Natural killer cell (primary cell): ENCODE measurements around the gene ATP10A. TPM values are rescaled to one million over a fixed set of nuclear protein-coding genes. Genes with fewer than 3 reads are reported as not detected.

Experiments
- ATAC-seq, 3 donors: fragments of 150-1000 bp in 2 of 3; fragments of 200-7000 bp in 1 of 3; cut with Tn5 transposase; 1 replicate in 1 of 3; 2 replicates in 2 of 3; pipeline ENCODE4 v1.10.0; 2021; ENCODE audit warnings: mild to moderate bottlenecking in 2 of 3, moderate library complexity in 2 of 3
- DNase-seq, 2 donors: peaks; one replicate each; pipeline versions ENCODE4 v3.0.0 to v3.0.0-alpha.2; 2013 to 2021; ENCODE audit warnings: mixed read lengths in 1 of 2
- H3K27ac ChIP-seq: one replicate; pipeline ENCODE4 v1.5.1; 2013; ENCODE audit warnings: mild to moderate bottlenecking, low read length
- H3K27me3 ChIP-seq: one replicate; pipeline ENCODE4 v1.6.1; 2013; ENCODE audit warnings: low read length; ENCODE audit not compliant: control insufficient read depth, insufficient read depth
- H3K36me3 ChIP-seq: one replicate; pipeline ENCODE4 v1.6.1; 2013; ENCODE audit warnings: low read length; ENCODE audit not compliant: control insufficient read depth, insufficient read depth
- H3K4me1 ChIP-seq: one replicate; pipeline ENCODE4 v1.6.1; 2013; ENCODE audit warnings: low read length; ENCODE audit not compliant: control insufficient read depth, insufficient read depth
- H3K4me3 ChIP-seq: one replicate; pipeline ENCODE4 v1.5.1; 2013; ENCODE audit warnings: low read length
- H3K9me3 ChIP-seq: one replicate; pipeline ENCODE4 v1.6.1; 2013; ENCODE audit warnings: low read length; ENCODE audit not compliant: control insufficient read depth, insufficient read depth
- H3K27ac Mint-ChIP-seq, 2 donors: one replicate each; pipeline ENCODE4 v1.8.0; 2022; ENCODE audit warnings: mild to moderate bottlenecking in 2 of 2, mixed read lengths in 2 of 2, moderate library complexity in 1 of 2
- H3K27me3 Mint-ChIP-seq, 2 donors: one replicate each; pipeline ENCODE4 v1.8.0; 2022; ENCODE audit warnings: low read depth in 2 of 2, mixed read lengths in 2 of 2
- H3K36me3 Mint-ChIP-seq: one replicate; pipeline ENCODE4 v1.8.0; 2022; ENCODE audit warnings: mixed read lengths
- H3K4me1 Mint-ChIP-seq, 2 donors: one replicate each; pipeline ENCODE4 v1.8.0; 2022; ENCODE audit warnings: mixed read lengths in 2 of 2
- H3K4me3 Mint-ChIP-seq: one replicate; pipeline ENCODE4 v1.8.0; 2022; ENCODE audit warnings: mild to moderate bottlenecking, moderate library complexity, mixed read lengths
- H3K9me3 Mint-ChIP-seq, 2 donors: one replicate each; pipeline ENCODE4 v1.8.0; 2022; ENCODE audit warnings: mixed read lengths in 2 of 2
- CTCF ChIP-seq: fragments of 200-600 bp; IDR thresholded peaks from one replicate; pipeline ENCODE4 v1.8.0; 2022; ENCODE audit warnings: antibody characterized with exemption
- WGBS: methylation state at CpG from one replicate; pipeline ENCODE4 v1.1.7; 2013; ENCODE audit warnings: missing lambda C conversion rate; ENCODE audit not compliant: insufficient coverage; 5-methylcytosine and 5-hydroxymethylcytosine counted together
- intact Hi-C: fragments of 100-400 bp; cut with micrococcal nuclease; formaldehyde crosslinking; loops from one replicate; pipeline ENCODE4 v1.14.2; 2022
- total RNA-seq, 4 donors: library from RNA; stranded (reverse); fragments of 120-200 nt in 1 of 4; gene quantifications; one replicate each; pipeline versions ENCODE4 v1.2.3 to v1.2.4, GENCODE V29; 2013 to 2022

ATP10A gene
- total RNA-seq, 3 donors from 2014 or later (not counting 1 experiment from before 2014, with no cell fraction given) = 50.1 to 67.0 (median 51.2) TPM

GRCh38 chr15:25694823-25695312, 168.3 kb downstream of the ATP10A start:
- Mint-ChIP-seq H3K27me3 (no peaks in the 10 kb centered on the region), H3K36me3 (peaks cover 8% of the 10 kb centered on the region), H3K4me1 (peaks cover 4 to 5% of the 10 kb centered on the region in 2 donors), H3K9me3 (no peaks in the 10 kb centered on the region), H3K4me3 (no peak overlapping the region), H3K27ac (no peak overlapping the region)
- ATAC-seq (no peak), DNase-seq (no peak)
- 94% methylated on average over 19 of the region's 19 CpGs for WGBS
- intact Hi-C loops = loop anchor here (1.0 kb wide), 1 partner anchor 239 kb away; no protein-coding TSS in a partner anchor
- no peak overlapping the region for H3K4me3 ChIP-seq
- no peak for TF ChIP-seq CTCF
- peaks cover 27% of the 10 kb centered on the region for H3K36me3 ChIP-seq
- H3K27ac ChIP-seq = no peak overlapping the region
- H3K9me3 ChIP-seq = no peaks in the 10 kb centered on the region
- no peaks in the 10 kb centered on the region for H3K4me1 ChIP-seq
- no peaks in the 10 kb centered on the region for H3K27me3 ChIP-seq

- H3K27ac Mint-ChIP-seq = no peak overlapping the region
- H3K4me1 Mint-ChIP-seq = peaks cover 4 to 11% of the 10 kb centered on the region in 2 donors
- Histone ChIP-seq H3K4me3 (no peak overlapping the region), H3K27ac (no peak overlapping the region), H3K4me1 (no peaks in the 10 kb centered on the region), H3K27me3 (no peaks in the 10 kb centered on the region), H3K9me3 (no peaks in the 10 kb centered on the region), H3K36me3 (peaks cover 30% of the 10 kb centered on the region)
- H3K36me3 Mint-ChIP-seq = peaks cover 8% of the 10 kb centered on the region
- H3K4me3 Mint-ChIP-seq = no peak overlapping the region
- 96% methylated on average over 4 of the region's 4 CpGs for WGBS
- TF ChIP-seq CTCF = no peak
- intact Hi-C loops = loop anchor here (1.0 kb wide), 1 partner anchor 240 kb away; no protein-coding TSS in a partner anchor
- H3K9me3 Mint-ChIP-seq = no peaks in the 10 kb centered on the region
- ATAC-seq (no peak), DNase-seq (no peak)
- no peaks in the 10 kb centered on the region for H3K27me3 Mint-ChIP-seq
Measured at GRCh38 chr15:25694239-25694584, 168.9 kb downstream of the ATP10A start.

- Histone ChIP-seq H3K4me1 (no peaks in the 10 kb centered on the region), H3K36me3 (peaks cover 24% of the 10 kb centered on the region), H3K27me3 (no peaks in the 10 kb centered on the region), H3K4me3 (no peak overlapping the region), H3K9me3 (no peaks in the 10 kb centered on the region), H3K27ac (no peak overlapping the region)
- TF ChIP-seq CTCF = peak; percentile 58
- H3K4me1 Mint-ChIP-seq = peaks cover 4 to 11% of the 10 kb centered on the region in 2 donors
- ATAC-seq (peak; percentile 40 to 67 (median 57)), DNase-seq (peak in 1 of 2 donors; percentile 46)
- intact Hi-C loops = loop anchor here (1.0 kb wide), 1 partner anchor 241 kb away; no protein-coding TSS in a partner anchor
- no peaks in the 10 kb centered on the region for H3K9me3 Mint-ChIP-seq
- WGBS = 88% methylated on average over 19 of the region's 19 CpGs
- no peaks in the 10 kb centered on the region for H3K27me3 Mint-ChIP-seq
- peaks cover 8% of the 10 kb centered on the region for H3K36me3 Mint-ChIP-seq
- H3K27ac Mint-ChIP-seq = no peak overlapping the region
- no peak overlapping the region for H3K4me3 Mint-ChIP-seq
Measured at GRCh38 chr15:25693321-25694238, 169.5 kb downstream of the ATP10A start.
